GM21717 (cell line): ENCODE data around the gene STEAP2.

Experiments
- ATAC-seq: cut with Tn5 transposase; IDR thresholded peaks from one replicate; pipeline ENCODE4 v1.9.1; 2021; ENCODE audit warnings: mild to moderate bottlenecking, moderate library complexity; ENCODE audit not compliant: unreplicated experiment

The STEAP2 gene

GRCh38 chr7:90192876-90193750 lies 18.4 kb upstream of the STEAP2 start:
- no peak for ATAC-seq

GRCh38 chr7:90194911-90195809 lies 16.4 kb upstream of the STEAP2 start:
- no peak for ATAC-seq

GRCh38 chr7:90201500-90202195 lies 9.9 kb upstream of the STEAP2 start:
- no peak for ATAC-seq

GRCh38 chr7:90207956-90208355 lies 3.6 kb upstream of the STEAP2 start:
- ATAC-seq = no peak

GRCh38 chr7:90209776-90210175 lies 1.8 kb upstream of the STEAP2 start:
- ATAC-seq = no peak

- ATAC-seq = no peak
These were observed 1.1 kb upstream of the STEAP2 start for GRCh38 chr7:90210475-90210874.

GRCh38 chr7:90210981-90211380 lies 559 bp upstream of the STEAP2 start:
- no peak for ATAC-seq

- ATAC-seq = no peak
These were observed 582 bp downstream of the STEAP2 start for GRCh38 chr7:90212149-90212495.

GRCh38 chr7:90213521-90213920 lies 2.0 kb downstream of the STEAP2 start:
- no peak for ATAC-seq

- no peak for ATAC-seq
These were observed 4.6 kb downstream of the STEAP2 start for GRCh38 chr7:90216080-90216674.

- ATAC-seq = no peak
These were observed 5.2 kb downstream of the STEAP2 start for GRCh38 chr7:90216771-90217170.

GRCh38 chr7:90222390-90222789 lies 10.8 kb downstream of the STEAP2 start:
- no peak for ATAC-seq

GRCh38 chr7:90222811-90223725 lies 11.5 kb downstream of the STEAP2 start:
- no peak for ATAC-seq

- ATAC-seq = no peak
These were observed 12.7 kb downstream of the STEAP2 start for GRCh38 chr7:90224195-90224594.

- ATAC-seq = no peak
These were observed 13.6 kb downstream of the STEAP2 start for GRCh38 chr7:90225181-90225580.

- no peak for ATAC-seq
These were observed 14.1 kb downstream of the STEAP2 start for GRCh38 chr7:90225601-90226000.

- ATAC-seq = no peak
These were observed 15.7 kb downstream of the STEAP2 start for GRCh38 chr7:90227259-90227658.

GRCh38 chr7:90229682-90230081 lies 18.1 kb downstream of the STEAP2 start:
- no peak for ATAC-seq

GRCh38 chr7:90230834-90231233 lies 19.3 kb downstream of the STEAP2 start:
- ATAC-seq = no peak

- no peak for ATAC-seq
These were observed 19.8 kb downstream of the STEAP2 start for GRCh38 chr7:90231304-90231703.
